GM12878 (cell line): ENCODE data around the gene MAPK8IP1.

ENCODE experiments used
- BCL3 ChIP-seq: IDR thresholded peaks from 2 replicates; pipeline ENCODE4 v1.6.1; 2011; ENCODE audit warnings: borderline replicate concordance, low read depth, mild to moderate bottlenecking, moderate library complexity, low read length; ENCODE audit not compliant: insufficient read depth, poor library complexity, severe bottlenecking
- CTCF ChIP-seq, 3 experiments: IDR thresholded peaks in 2 of 3; conservative IDR thresholded peaks in 1 of 3; 2 replicates each; pipeline ENCODE4 v1.5.1; 2011; ENCODE audit warnings: low read depth in 3 of 3, low read length in 3 of 3, mild to moderate bottlenecking in 3 of 3, control low read depth in 2 of 3, moderate library complexity in 2 of 3, inconsistent platforms in 1 of 3, mixed read lengths in 1 of 3; ENCODE audit not compliant: control insufficient read depth in 2 of 3, insufficient read depth in 1 of 3; ENCODE audit errors: extremely low read depth in 1 of 3
- EZH2 ChIP-seq: IDR thresholded peaks from 2 replicates; pipeline ENCODE4 v1.6.1; 2012; ENCODE audit warnings: low read depth, mild to moderate bottlenecking, control low read depth, inconsistent platforms, low read length, borderline replicate concordance; ENCODE audit not compliant: control insufficient read depth
- FOXM1 ChIP-seq: IDR thresholded peaks from 2 replicates; pipeline ENCODE4 v1.6.1; 2012; ENCODE audit warnings: low read depth, mild to moderate bottlenecking, inconsistent platforms, low read length, moderate library complexity
- POLR2A ChIP-seq: IDR thresholded peaks from 2 replicates; pipeline ENCODE4 v1.6.1; 2011; ENCODE audit warnings: low read depth, mild to moderate bottlenecking, low read length
- POLR2AphosphoS5 ChIP-seq: IDR thresholded peaks from 2 replicates; pipeline ENCODE4 v1.6.1; 2011; ENCODE audit warnings: mild to moderate bottlenecking, low read length, inconsistent platforms
- REST ChIP-seq: IDR thresholded peaks from 2 replicates; pipeline ENCODE4 v1.6.1; 2012; ENCODE audit warnings: mild to moderate bottlenecking, low read depth, low read length
- RFX5 ChIP-seq: IDR thresholded peaks from 2 replicates; pipeline ENCODE4 v1.6.1; 2011; ENCODE audit warnings: low read depth, low read length, improper control_type of control experiment
- SPI1 ChIP-seq: IDR thresholded peaks from 2 replicates; pipeline ENCODE4 v1.6.1; 2011; ENCODE audit warnings: low read depth, mild to moderate bottlenecking, low read length, moderate library complexity, borderline replicate concordance; ENCODE audit not compliant: insufficient read depth
- YY1 ChIP-seq: IDR thresholded peaks from 2 replicates; pipeline ENCODE4 v1.6.1; 2011; ENCODE audit warnings: low read depth, mild to moderate bottlenecking, low read length

- TF ChIP-seq POLR2AphosphoS5 (no peak), BCL3 (no peak), RFX5 (no peak), EZH2 (no peak), FOXM1 (no peak), CTCF (IDR thresholded peaks at IDR 0.05 in 2 of 3, conservative IDR thresholded peaks at IDR 0.05 in 1 of 3; ENCODE audit: control insufficient read depth in 2 of 3, extremely low read depth in 1 of 3, insufficient read depth in 1 of 3, low read depth in 3 of 3, low read length in 3 of 3) (no peak), SPI1 (no peak), REST (no peak), POLR2A (no peak), YY1 (no peak)
Observed at GRCh38 chr11:45846174-45846675, 39.2 kb upstream of the MAPK8IP1 start.
